Activated CD4-positive, CD25-positive, alpha-beta regulatory T cell treated with anti-CD3 and anti-CD28 coated beads, Interleukin-2, amount 50 U/mL, for 16 hours (primary cell): ENCODE data around the gene MYO9B.
"Not testable (repeated sequence)": the region's sequence is repeated elsewhere in the genome, so short reads cannot be mapped to it uniquely, and the experiment has no call there.

Source experiments
- DNase-seq: peaks from one replicate; pipeline ENCODE4 v3.0.0-alpha.2; 2020; ENCODE audit warnings: low read depth, low spot score

MYO9B gene

GRCh38 chr19:17145546-17146497 lies 70.2 kb downstream of the MYO9B start:
- no peak for DNase-seq

- DNase-seq = no peak
Observed at GRCh38 chr19:17148130-17148529, 72.6 kb downstream of the MYO9B start.

GRCh38 chr19:17149393-17150135 lies 74.0 kb downstream of the MYO9B start:
- no peak for DNase-seq

- no peak for DNase-seq
Observed at GRCh38 chr19:17153996-17154395, 78.4 kb downstream of the MYO9B start.

- DNase-seq = no peak
Observed at GRCh38 chr19:17155251-17155650, 79.7 kb downstream of the MYO9B start.

GRCh38 chr19:17156296-17156946 lies 80.8 kb downstream of the MYO9B start:
- DNase-seq = no peak

- DNase-seq = no peak
Observed at GRCh38 chr19:17156947-17157302, 81.3 kb downstream of the MYO9B start.

GRCh38 chr19:17158584-17158983 lies 83.0 kb downstream of the MYO9B start:
- DNase-seq = no peak

- no peak for DNase-seq
Observed at GRCh38 chr19:17159466-17160393, 84.2 kb downstream of the MYO9B start.

- no peak for DNase-seq
Observed at GRCh38 chr19:17160908-17161307, 85.3 kb downstream of the MYO9B start.

- not testable (repeated sequence) for DNase-seq
Observed at GRCh38 chr19:17162131-17162530, 86.6 kb downstream of the MYO9B start.

- no peak for DNase-seq
Observed at GRCh38 chr19:17162580-17162979, 87.0 kb downstream of the MYO9B start.

GRCh38 chr19:17163652-17164051 lies 88.1 kb downstream of the MYO9B start:
- DNase-seq = no peak

GRCh38 chr19:17164639-17165038 lies 89.1 kb downstream of the MYO9B start:
- no peak for DNase-seq

- no peak for DNase-seq
Observed at GRCh38 chr19:17165715-17166114, 90.1 kb downstream of the MYO9B start.

GRCh38 chr19:17170538-17171297 lies 95.1 kb downstream of the MYO9B start:
- no peak for DNase-seq

GRCh38 chr19:17171874-17172273 lies 96.3 kb downstream of the MYO9B start:
- DNase-seq = no peak

GRCh38 chr19:17172624-17173345 lies 97.2 kb downstream of the MYO9B start:
- DNase-seq = no peak

GRCh38 chr19:17178291-17178690 lies 102.7 kb downstream of the MYO9B start:
- DNase-seq = no peak
